NCI-H1092 treated with DMSO at 0.1 percent for 48 hours (cell line): ENCODE data around the gene MYBPC3.
"Not testable (repeated sequence)": the region's sequence is repeated elsewhere in the genome, so short reads cannot be mapped to it uniquely, and the experiment has no call there.

Source experiments
- DNase-seq: peaks from one replicate; lab custom pipeline; 2025; lab: John Stamatoyannopoulos, UW

MYBPC3 gene

DNA sequence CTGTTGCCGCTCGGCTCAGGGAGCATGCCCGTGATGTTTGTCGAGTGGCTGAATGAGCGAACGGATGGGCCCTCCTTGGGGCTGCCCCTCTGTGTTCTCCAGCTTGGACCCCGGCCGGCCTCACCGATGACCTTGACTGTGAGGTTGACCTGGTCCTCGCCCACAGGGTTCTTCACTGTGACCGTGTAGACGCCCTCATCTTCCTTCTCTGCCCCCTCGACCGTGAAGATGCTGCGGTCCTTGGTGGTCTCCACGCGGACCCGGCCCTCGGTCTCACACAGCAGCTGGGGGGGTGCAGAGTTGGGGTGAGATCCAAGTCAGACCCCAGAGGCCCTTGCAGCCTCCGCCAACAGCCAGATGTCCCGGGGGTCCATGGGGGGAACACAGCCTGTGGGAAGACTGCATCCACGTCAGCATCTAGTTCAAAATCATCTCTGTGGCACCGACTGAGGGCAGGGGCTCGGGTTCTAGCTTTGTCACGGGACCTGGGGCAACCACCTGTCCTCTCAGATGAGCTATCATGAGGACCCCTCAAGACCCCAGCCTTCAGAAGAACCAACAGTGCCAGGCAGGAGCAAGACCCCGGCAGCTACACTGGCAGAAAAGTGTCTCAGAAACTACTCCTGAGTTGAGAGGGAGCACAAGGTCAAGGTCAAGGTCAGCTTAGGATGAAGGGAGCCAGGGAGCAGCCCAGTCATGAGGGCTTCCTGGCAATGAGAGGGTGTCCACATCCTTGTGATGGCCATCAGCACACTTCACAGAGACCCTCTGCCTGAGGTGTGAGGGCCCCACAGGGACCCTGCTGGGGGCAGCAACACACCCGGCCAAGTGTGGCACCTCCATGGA, 13.9 kb downstream of the MYBPC3 start:
- DNase-seq = no peak

DNA sequence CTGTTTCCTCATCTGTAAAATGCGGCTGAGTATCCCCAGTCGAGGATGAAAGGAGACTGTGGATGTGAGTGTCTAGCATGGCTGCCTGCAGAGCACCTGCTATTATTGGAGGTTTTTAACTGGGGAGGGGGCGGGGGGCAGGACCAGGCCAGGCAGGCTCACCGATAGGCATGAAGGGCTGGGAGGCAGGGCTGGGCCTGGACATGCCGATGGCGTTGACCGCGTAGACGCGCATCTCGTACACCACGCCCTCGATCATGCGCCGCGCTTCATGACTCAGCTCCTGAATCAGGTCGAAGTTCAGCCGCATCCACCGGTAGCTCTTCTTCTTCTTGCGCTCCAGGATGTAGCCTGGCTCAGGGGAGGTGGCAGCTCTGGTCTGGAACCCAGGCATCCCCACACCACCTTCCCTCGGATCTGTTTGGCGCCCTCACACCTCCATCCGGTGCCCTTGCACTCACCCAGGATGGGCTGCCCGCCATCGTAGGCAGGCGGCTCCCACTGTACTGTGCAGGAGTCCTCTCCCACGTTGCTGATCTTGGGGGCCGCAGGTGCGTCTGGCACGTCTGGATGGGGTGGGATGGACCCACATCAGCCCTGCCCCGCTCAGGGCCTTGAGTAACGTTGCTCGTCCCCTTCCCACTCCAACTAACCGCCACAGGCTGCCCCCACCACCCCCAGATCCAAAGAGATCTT, 15.1 kb downstream of the MYBPC3 start:
- no peak for DNase-seq

DNA sequence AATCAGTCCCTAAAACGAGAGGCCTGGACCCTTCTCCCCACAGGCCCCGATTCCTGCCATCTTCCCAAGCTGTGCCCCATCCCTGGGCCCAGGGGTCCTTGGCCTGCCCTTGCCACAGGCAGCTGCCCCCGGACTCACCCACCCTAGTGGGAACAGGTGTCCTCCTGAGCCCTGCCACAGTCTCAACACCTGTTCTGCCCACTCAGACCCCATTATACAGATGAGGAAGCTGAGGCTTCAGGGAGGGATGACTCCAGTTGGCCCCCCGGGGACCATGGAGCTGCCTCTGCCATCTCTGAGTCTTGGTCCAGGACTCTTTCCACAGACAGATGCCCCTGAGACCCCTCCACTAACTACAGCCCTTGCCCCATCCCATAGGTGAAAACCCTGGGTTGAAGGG, 15.9 kb downstream of the MYBPC3 start:
- no peak for DNase-seq

DNA sequence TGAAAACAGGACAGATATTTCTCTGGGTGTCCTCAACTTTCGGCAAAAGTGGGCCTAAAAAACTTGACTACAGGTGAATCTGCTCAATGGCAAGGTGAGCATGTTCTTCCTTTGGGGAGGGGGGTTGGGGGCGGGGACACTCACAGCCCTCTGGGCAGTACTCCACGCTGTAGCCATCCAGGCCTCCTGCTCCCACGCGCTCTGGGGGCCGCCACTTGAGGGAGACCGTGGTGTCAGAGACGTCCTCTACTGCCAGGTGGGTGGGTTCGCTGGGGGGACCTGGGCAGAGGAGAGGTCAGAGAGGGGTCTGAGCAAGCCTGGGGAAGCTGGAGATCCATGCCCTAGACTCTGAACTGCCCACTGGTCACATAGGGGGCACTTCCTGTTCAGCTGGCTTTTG, 16.8 kb downstream of the MYBPC3 start:
- no peak for DNase-seq

DNA sequence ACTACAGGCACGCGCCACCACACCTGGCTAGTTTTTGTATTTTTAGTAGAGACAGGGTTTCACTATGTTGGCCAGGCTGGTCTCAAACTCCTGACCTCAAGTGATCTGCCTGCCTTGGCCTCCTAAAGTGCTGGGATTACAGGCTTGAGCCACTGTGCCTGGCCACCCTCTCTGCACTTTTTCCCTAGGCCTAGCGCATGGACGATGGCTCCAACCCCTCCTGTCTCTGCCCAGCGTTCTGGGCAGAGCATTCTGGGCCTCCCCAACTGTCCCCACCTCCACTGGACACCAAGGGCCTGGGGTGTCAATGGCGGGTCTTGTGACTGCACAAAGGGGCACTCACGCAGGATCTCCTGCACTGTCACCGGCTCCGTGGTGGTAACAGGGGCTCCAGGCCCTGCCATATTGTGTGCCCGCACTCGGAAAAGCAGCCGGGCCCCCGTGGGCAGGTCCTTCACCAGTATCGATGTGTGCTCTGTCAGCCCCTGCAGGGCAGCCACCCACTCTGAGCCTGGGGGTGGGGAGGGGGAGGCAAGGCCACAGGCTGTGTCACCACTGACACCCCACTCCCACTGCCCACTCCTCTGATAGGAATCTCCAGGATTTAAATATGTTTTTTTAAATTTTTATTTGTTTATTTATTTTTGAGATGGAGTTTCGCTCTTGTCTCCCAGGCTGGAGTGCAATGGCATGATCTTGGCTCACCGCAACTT, 17.6 kb downstream of the MYBPC3 start:
- DNase-seq = not testable (repeated sequence)

DNA sequence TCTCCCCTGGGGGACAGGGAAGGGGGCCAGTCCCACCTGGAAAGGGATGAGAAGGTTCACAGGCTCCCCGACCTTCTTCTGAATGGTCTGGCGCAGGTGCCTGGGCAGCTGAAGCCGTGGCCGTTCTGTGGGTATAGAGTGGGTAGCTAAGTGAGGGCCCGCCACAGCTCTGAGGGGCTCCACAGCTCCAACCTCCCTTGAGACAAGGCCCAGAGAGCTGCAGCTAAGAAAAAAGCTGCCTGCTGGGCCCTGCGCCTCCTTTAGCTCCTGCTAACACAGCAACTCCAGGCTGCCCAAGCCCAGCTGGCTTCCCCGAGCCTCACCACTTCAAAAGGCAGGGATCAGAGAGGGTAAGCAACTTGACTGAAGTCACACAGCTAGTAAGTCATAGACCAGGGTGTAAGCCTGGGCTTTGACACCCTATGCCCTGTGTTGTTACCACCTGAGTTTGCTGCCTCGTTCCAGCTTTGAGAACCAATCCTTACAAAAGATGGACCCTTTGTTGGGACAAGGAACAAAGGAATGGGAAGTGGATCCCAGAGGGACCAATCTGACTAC, 18.5 kb downstream of the MYBPC3 start:
- DNase-seq = no peak

DNA sequence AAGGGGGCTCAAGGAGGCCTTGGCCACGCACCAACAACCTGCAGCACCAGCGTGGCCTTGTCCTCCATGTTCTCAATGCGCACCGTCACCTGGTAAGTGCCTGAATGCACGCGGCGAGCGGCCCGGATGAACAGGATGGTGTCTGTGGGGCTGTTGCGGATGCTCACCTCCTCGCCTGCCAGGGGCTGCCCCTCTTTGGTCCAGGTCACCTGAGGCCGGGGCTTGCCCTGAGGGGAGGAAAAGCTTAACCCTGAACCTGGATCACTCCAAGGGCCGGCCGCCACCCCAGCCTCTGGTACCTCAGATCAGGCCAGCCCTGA, 19.0 kb downstream of the MYBPC3 start:
- DNase-seq = no peak

DNA sequence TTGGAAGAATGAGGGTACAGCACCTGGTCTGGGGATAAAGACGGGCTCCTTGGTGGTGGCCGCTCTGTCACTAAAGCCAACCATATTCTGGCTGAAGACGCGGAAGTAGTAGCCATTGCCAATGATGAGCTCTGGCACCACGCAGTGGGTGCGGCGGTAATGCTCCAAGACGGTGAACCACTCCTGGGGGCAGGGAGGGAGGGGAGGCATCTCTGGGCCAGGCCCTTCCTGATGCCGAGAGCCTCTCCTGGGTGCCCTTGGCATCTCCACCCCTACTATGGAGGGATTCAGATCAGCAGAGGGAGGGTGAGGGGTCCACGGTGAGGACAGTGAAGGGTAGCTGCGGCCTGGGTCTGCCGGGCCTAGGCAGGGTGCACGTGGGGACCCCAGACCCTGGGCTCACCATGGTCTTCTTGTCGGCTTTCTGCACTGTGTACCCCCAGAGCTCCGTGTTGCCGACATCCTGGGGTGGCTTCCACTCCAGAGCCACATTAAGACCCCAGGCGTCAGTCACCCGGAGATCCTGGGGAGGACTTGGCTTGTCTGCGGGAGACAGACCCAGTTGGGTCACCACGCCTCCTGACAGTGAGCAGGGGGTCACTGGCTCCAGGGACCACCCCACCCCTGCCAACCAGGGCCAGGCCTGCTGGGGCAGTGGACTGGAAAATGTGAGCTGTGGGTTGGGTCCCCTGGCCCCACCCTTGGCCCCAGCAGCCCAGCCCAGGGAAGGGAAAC, 19.5 kb downstream of the MYBPC3 start:
- DNase-seq = no peak

DNA sequence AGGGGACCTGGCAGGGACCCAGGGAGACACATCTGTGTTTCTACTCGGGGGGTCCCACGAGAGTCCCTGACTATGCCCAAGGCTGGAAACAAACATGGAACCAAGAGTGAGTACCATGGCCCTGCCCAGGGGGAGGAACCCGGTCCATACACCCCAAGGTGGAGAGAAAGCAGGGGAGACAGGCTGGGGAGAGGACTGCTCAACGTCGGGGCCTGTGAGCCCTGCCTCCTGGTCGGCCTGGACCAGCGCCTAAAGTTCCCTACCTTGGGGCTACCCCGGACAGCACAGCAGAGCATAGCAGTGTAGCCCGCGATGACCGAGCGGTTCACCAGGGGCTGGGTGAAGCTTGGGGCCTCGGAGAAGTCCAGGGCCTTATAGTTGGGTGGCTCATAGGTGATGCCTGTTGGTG, 20.2 kb downstream of the MYBPC3 start:
- DNase-seq = no peak

DNA sequence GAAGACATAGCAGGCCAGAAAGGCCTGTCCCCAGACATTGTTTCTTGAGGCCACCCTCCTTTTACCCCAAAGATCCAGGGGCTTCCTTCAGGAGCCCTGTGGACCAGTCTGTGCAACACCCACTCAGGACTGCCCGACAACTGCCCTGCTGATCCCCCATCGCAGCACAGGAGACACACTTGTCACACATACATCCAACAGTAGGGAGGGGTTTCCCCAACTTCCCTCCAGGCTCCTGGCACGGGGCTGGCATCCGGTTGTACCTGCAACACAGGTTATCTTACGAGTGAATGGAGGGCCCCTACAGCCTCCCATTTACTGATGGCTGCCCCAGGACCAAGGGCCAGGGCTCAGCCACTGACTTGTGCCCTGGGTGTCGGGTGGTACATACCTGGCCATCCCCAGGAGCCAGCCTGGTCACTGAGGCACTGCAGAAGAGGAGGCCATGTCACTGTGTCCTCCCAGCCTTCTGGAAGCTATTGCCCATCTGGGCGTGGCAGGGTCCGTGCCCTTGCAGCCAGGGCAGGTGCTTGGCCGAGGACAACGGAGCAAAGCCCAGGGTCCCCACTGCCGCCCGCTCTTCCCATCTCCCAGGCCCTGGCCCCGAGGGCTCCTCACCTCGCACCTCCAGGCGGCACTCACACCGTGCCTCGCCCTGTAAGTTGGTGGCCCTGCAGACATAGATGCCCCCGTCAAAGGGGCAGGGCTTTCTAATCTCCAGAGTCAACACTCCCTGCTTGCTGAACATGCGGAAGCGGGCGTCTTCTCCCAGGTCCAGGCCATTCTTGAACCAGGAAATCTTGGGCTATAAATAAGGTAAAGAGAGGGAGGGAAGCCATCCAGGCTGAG, 20.8 kb downstream of the MYBPC3 start:
- no peak for DNase-seq

DNA sequence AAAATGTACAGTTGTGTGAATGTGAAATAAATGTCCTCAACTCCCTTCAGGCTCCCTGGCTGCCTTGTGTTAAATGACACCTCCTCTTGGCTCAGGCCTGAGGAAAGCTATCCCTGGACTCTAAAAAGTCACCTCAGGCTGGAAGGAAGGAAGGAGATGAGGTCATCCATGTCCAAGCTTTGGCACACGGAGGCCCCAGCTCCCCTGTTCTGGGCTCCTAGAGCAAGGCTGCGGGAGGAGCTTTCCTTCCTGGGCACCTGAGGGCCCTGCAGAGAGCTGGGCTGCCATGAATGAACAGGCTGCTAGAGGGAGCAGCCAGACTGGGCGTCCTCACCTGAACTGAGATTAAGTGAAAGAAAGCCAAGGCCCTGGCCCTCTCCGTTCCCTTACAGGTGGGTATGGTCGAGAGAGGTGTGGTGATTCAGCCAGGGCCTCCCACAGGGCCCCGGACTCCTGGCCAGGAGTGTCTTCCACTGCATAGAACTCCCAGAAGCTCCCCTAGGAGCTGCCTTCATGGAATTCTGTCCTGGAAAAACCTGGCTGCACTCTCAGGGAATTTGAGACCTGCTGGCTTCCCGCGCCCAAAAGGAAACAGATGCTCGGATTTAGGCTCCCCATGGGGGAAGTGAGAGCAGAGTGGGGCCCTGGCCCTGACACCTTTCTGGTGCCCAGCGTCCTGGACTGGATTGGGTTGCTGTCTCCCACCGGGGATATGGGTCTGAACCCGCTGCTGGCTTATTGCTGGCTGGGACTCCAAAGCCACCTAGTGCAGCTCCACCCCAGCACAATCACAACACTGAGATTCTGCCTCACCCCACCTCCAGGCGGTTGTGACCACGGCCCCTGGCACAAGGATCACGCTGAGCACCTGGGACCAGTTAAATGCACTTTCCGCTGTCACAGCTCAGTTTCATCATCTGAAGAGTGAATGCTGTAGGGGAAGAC, 22.2 kb downstream of the MYBPC3 start:
- DNase-seq = no peak

DNA sequence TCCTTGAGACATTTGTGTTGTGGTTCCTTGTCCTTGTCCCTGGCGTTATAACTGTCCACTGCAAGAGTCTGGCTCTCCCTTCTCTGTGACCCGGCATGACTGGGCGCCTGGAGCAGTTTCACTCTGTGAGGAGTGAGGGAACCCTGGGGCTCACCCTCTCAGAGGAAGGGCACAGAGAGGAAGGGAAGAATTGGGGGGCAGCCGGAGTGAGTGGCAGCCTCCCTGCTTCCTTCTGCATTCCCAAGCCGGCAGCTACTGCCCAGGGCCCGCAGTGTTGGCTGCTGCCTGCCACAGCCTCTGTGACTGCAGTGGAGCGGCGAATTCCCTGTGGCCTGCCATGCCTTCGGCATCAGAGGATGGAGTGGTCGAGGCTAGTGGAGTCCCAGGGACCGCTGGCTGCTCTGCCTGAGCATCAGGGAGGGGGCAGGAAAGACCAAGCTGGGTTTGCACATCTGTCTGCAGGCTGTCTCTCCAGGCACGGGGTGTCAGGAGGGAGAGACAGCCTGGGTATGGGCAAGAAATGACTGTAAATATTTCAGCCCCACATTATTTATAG, 23.0 kb downstream of the MYBPC3 start:
- no peak for DNase-seq

DNA sequence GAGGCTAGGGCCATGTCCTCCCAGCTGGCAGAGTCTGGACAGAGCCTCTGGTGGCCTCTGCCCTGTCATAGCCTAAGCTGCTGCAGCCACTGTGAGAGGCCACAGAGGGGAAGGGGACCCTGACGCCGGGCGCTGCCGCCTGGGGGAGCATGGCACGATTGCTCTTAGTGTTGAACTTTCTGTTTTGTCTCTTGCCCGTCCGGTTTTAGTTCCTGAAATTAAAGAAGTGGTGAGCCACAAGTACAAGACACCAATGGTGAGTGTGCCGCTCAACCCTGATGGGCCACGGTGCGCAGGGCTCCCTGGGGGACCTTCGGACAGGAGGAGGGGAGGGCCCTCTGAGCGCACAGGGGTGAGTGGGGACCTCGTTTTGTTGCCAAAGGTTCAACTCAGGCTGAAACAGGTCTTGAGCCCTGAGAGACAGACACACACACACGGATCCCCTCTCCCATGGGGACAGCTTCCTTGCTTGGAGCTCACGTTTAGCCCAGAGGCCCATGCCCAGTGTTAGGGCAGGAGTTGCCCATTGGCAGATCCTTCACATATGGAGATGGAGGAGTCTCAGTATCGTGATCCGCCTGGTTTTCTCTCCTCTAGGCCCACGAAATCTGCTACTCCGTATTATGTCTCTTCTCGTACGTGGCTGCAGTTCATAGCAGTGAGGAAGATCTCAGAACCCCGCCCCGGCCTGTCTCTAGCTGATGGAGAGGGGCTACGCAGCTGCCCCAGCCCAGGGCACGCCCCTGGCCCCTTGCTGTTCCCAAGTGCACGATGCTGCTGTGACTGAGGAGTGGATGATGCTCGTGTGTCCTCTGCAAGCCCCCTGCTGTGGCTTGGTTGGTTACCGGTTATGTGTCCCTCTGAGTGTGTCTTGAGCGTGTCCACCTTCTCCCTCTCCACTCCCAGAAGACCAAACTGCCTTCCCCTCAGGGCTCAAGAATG, 23.8 kb downstream of the MYBPC3 start:
- no peak for DNase-seq

DNA sequence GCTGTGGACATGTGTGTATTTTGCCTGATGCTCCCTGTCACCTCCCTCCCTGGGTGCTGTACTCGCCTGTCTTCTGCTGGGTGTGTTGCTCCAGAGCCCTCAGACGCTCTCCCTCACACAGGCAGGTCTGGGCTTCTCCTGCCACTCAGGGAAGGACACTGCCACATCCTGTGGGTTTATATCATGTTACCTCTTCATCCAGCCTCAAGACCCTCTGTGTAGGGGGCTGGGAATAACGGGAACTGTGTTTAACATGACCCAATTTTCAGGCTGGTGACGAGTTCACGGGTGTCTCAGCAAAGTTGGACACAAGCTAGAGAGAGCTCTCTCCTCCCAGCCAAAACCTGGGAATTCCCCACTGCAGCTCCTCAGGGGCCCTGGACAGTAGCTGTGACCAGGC, 24.6 kb downstream of the MYBPC3 start:
- DNase-seq = no peak

DNA sequence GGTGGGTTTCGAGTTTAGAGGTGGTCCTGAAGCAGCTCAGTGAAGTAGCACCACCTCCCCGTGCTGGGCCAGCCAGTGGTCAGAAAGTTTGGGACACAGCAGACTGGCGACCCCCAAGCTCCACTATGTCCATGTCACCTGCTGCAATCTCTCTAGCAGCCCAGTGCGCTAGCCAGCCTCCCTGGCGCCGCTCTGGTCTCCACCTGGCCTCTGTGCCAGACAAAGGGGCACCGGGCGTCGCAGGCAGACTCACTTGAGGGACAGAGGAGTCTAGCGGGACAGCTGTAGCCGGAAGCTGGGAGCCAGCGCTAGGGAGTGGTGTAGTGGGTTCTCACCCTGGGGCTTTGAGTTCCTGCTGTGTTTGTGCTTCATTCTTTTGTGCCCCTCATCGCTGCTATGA, 25.5 kb downstream of the MYBPC3 start:
- DNase-seq = no peak

DNA sequence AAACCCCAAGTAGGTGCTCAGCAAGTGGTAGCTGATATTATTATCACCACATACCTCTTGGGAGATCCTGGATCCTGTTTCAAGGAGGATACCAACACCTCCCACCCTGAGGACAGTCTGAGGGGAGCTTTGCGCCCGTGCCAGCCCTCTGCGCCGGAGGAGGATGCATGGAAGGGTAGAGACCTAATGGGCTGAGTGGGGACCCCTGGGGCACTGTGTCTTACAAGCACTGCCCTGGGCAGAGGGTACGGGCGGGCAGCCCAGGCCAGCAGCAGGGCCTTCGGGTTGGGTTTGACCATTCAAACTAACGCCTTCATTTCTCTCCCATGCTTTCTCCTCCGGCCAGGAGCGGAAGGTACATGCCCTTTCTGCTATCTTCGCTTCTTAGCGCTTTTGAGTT, 26.3 kb downstream of the MYBPC3 start:
- DNase-seq = no peak

DNA sequence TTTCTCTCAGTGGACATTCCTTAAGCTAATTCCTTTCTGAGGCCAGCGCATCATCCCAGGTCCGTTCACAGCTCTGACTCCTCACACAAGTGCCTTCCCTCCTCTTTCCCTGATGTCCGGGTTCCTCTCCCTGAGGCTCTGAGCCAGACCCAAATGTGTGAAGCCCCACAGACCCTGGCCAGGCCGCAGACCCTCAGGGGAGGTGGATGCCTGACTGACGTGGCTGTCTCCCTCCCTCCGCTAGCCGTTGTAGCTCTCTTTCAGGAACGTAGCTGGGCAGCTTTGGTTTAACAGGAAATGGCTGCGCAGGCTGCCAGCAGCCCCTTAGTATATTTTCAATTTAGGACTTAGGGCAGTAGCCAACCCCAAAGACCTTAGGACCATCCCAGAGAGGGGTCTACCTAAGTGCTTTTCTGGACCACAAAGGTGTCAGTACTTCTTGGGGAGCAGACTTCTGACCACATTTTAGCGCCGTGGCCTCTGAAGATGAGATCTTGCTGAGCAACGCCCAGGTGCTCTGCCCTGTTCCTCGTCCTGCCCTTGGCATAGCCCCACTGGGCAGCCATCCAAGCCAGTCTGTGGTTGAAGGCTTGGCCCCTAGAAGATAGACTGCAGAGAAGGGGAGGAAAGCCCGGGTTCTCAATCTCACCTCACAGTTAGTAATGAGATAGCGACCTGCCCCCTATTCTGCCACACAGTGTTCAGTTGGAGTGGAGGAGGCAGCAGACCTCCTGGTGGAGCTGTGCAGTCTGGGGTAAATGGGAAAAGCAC, 27.0 kb downstream of the MYBPC3 start:
- DNase-seq = peak; percentile 38

DNA sequence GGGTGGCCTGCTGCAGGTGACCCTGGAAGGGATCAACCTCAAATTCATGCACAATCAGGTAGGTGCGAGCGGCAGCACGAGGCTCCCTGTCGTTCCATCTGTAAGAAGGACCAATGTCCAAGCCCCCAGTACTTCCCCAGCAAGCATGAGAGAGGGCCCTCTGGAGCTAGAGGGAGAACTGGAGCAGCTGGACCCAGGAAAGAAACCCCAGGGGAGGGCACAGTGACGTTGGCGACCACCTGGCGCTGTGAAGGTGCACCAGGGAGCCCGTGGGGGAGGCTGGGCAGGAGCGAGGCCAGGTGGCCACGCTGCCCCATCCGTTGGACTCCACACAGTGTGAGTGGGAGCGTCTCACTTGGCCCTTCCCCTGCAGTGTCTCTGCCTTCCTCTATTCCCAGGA, 28.0 kb downstream of the MYBPC3 start:
- no peak for DNase-seq
